NOMO-1 (cell line): ENCODE results near the gene DVL1.

Source experiments
- DNase-seq, 2 experiments: peaks; one replicate each; lab custom pipeline; 2025; ENCODE audit not compliant: unreplicated experiment in 2 of 2; lab: John Stamatoyannopoulos, UW

The DVL1 gene

DNA sequence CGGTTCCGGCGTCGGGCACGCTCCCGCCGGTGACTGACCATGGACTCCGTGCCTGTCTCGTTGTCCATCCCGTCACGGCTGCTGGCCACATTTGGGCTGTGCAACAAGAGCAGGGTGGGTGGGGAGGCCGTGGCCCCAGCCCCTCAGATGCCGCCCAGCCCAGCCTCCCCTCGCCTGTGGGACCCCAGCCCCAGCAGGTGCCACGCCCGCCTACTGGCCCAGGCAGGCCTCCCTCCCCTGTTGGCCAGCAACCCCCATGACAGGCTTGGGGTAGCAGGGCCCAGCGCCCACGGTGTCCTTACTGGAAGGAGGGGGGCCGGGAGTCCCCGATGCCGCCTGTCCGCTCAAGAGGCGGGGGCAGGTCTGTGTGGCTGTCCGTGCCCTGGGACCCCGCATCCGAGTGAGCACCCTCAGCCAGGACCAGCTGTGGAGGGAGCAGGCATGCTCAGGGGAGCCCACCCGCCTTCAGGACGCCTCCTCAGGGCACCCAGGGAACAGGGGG lies 7.1 kb downstream of the DVL1 start:
- DNase-seq, result no peak

DNA sequence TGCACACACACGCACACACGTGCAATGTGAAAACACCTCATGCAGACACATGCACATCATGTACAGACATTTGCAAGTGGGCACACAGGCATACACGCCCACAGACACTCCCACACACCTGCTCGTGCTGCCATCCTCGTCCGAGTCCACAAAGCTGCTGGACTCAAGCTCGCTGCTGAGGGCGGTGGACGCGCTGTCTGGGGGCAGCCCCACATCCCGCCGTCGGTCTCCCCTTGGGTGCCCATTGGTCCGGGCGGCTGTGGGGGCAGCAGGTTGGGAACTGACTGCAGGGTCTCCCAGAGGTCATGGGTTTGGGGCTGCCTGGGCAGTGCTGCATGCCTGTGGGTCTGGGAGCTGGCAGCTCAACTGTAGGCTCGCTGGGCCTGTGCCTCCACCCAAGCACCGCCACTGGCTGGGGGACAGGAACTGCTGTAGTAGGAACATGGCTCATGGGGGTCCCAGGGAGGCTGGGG lies 7.6 kb downstream of the DVL1 start:
- DNase-seq, result no peak

DNA sequence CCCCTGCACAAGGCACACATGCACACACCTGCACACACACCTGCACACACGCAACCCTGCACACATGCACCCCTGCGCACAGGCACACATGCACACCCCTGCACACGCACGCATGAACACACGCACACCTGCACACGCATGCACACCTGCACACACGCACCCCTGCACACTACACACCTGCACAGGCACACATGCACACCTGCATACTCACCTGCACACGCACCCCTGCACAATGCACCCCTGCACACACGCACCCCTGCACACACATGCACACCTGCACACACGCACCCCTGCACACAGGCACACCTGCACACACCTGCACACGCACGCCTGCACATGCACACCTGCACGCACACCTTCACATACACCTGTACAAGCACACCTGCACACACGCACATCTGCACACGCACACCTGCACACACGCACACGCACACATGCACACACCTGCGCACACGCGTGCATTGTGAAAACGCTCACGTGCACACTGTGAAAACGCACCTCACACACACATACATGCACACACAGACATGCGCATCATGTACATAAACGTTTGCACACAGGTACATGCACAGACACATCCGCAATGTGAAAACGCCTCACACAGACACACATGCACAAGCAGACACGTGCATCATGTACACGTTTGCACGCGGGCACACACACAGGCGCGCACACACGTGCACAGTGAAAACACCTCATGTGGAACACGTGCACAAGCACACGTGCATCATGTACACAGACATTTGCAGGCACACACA lies 8.2 kb downstream of the DVL1 start:
- no peak for DNase-seq

GRCh38 chr1:1340185-1340584 lies 9.0 kb downstream of the DVL1 start:
- no peak for DNase-seq

DNA sequence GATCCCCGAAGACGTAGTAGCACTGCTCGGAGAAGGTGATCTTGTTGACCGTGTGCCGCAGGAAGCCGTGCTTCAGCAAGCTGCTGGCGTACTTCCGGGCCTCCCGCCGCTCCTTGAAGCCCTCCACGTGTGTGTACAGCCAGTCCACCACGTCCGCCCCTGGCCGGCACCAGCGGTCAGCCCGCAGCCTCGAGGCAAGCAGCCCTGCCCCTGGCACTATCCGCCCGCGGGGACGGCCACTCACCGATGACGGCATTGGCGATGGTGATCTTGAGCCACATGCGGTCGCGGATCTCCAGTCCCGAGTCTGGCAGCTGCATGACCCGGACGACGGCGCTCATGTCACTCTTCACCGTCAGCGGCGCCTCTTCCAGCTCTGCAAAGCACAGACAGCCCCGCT lies 10.9 kb downstream of the DVL1 start:
- no peak for DNase-seq

DNA sequence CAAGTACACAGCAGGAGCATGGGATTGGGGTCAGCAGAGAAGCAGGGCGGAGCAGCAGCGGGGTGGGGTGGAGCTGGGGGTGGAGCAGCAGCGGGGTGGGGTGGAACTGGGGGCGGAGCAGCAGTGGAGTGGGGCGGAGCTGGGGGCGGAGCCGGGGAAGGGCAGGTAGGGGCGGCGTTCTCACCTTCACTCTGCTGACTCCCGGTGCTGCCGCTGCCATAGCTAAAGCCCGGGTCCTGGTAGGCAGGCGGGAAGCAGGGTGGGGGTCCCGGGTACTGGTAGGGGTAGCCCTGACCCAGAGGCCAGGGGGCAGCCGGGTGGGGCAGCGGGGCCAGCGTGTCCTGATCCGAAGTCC lies 11.4 kb downstream of the DVL1 start:
- DNase-seq, result no peak

DNA sequence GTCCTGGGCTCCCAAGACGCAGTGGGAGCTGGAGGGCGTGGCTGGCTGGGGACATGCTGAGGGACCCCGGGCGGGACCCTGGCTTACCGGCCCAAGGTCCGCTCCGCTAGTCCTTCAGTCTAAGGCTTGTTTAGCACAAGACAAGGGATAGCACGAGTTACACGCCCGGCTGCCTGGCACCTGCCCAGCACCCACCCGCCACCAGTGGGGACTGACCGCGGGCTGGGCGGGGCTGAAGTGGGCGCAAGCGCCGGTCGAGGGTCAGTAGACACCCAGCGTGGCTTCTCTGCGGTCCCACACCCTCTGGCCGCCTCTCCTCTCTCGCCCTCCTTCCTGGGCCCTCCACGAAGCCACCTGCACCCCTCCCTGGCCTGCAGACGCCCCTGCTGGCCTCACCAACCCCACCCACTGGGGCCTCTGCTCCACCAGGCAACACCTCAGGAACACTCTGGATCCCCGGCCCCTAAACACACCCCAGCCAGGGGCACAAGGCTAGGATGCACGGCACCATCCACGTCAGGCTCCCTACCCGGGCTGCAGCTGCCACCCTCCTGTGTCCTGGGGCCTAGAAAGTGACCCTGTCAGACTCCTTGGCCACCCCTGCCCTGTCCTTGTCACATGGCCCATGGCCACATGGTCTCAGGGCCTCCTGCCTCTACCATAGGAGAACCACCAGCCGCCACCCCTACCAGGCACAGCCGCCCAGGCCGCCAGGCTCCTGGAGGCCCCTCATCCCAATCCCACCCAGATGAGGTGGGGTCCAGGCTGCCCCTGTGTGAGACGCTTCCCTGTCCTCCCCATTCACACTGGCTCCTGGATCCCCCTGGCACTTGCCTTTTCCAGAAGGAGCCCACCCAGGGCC lies 12.1 kb downstream of the DVL1 start:
- no peak for DNase-seq

GRCh38 chr1:1336446-1336845 lies 12.8 kb downstream of the DVL1 start:
- no peak for DNase-seq

- DNase-seq, result no peak
Observed at GRCh38 chr1:1335792-1336248, 13.4 kb downstream of the DVL1 start.

DNA sequence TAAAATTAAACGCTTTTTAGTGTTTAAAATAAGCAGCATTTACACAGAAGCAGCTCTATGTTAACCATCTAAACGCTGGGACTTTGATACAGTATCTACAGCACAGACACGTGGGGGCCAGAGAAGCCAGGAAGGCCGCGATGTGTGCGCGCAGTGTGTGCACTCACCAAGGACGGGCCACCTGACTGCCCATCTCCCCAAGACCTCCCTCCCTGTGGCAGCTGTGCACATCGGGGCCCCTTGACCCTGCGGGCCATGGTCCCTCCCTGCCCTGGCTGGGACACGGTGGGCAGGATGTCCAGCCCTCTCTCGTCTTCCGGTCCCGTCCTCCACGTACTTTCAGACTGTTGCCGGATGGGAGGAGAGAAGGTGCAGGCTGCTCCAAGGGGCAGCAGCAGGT lies 13.9 kb downstream of the DVL1 start:
- no peak for DNase-seq

DNA sequence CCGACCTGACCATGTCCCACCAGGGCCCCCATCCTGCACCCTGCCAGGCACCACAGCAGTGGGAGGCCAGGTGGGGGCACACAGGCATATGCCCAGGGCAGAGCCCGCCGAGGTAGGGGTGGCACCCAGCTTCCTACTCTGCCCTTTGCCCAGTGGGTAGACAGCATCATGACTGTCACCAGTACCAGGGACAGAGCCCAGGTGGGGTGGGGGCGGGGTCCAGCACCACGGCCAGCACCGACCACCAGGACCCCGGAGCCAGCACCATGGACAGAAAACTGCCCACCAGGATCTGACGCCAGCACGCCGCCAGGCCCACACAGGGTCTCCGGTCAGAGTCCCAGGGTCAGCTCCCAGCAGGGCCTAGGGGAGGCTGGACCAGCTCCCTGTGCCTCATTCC lies 14.4 kb downstream of the DVL1 start:
- no peak for DNase-seq

- no peak for DNase-seq
Observed at GRCh38 chr1:1333551-1334241, 15.5 kb downstream of the DVL1 start.

GRCh38 chr1:1332774-1333480 lies 16.3 kb downstream of the DVL1 start:
- DNase-seq, result no peak

DNA sequence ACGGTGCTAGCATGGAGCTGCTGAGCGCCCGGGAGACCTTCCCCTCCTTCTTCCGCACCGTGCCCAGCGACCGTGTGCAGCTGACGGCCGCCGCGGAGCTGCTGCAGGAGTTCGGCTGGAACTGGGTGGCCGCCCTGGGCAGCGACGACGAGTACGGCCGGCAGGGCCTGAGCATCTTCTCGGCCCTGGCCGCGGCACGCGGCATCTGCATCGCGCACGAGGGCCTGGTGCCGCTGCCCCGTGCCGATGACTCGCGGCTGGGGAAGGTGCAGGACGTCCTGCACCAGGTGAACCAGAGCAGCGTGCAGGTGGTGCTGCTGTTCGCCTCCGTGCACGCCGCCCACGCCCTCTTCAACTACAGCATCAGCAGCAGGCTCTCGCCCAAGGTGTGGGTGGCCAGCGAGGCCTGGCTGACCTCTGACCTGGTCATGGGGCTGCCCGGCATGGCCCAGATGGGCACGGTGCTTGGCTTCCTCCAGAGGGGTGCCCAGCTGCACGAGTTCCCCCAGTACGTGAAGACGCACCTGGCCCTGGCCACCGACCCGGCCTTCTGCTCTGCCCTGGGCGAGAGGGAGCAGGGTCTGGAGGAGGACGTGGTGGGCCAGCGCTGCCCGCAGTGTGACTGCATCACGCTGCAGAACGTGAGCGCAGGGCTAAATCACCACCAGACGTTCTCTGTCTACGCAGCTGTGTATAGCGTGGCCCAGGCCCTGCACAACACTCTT lies 17.0 kb downstream of the DVL1 start:
- no peak for DNase-seq

DNA sequence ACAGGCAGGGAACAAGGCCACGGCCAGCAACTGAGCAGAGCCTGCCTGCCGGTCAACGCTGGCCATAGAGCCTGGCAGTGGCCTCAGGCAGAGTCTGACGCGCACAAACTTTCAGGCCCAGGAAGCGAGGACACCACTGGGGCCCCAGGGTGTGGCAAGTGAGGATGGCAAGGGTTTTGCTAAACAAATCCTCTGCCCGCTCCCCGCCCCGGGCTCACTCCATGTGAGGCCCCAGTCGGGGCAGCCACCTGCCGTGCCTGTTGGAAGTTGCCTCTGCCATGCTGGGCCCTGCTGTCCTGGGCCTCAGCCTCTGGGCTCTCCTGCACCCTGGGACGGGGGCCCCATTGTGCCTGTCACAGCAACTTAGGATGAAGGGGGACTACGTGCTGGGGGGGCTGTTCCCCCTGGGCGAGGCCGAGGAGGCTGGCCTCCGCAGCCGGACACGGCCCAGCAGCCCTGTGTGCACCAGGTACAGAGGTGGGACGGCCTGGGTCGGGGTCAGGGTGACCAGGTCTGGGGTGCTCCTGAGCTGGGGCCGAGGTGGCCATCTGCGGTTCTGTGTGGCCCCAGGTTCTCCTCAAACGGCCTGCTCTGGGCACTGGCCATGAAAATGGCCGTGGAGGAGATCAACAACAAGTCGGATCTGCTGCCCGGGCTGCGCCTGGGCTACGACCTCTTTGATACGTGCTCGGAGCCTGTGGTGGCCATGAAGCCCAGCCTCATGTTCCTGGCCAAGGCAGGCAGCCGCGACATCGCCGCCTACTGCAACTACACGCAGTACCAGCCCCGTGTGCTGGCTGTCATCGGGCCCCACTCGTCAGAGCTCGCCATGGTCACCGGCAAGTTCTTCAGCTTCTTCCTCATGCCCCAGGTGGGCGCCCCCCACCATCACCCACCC lies 17.9 kb downstream of the DVL1 start, which contains the start of gene TAS1R3:
TSS of gene TAS1R3 (plus strand) at position 213 of the 898 bp plus-strand sequence. CDS start at position 279, 66 bp downstream.
- no peak for DNase-seq

GRCh38 chr1:1330366-1331067 lies 18.7 kb downstream of the DVL1 start:
- DNase-seq, result no peak

GRCh38 chr1:1329304-1330210 lies 19.7 kb downstream of the DVL1 start:
- no peak for DNase-seq
